ENCODE measurements around the gene SCGB1C1. TPM values are rescaled to one million over a fixed set of nuclear protein-coding genes. Genes with fewer than 3 reads are reported as not detected.

SCGB1C1 gene
- polyA plus RNA-seq, 3 donors from 2014 or later = not detected

DNA sequence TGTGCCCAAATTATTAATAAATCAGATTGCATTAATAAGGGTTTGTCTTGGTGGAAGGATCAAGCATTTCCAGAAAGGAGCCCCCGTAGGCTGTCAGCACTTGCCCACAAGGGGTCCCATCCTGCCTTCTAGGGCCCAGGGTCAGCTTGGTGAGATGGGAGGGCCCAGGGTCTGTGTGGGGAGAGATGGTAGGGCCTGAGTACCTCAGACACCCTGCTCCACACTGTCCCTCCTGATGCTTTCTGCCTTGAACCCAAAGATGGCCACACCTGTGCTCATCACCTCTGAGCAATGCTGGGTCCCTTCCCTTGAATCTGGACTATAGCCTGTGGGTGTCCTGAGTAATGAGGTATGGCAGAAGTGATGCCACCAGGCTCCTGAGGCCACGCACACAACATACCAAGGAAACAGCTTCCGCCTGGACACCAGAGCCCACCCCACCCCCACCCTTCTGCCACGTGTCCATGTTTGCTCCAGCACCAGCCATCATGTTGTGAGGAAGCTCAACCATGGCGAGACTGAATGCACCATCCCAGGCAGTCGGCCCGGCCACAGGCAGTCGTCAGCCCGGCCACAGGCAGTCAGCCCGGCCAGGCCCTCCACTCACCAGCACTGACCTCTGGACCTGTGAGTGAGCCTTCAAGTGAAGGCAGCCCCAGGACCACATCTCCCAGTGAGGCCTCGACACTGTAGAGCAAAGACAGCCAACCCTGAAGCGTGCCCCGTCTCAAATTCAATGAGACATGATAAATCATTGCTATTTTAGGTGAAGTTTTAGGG, 7.5 kb downstream of the SCGB1C1 start:
- no peak overlapping the region for H3K4me3 Mint-ChIP-seq
- no peak overlapping the region for H3K27ac Mint-ChIP-seq
- peaks cover 0 to 8% (median 0%) of the 10 kb centered on the region in 3 donors for H3K36me3 Mint-ChIP-seq
- peaks cover 21% of the 10 kb centered on the region in 2 donors for H3K4me1 Mint-ChIP-seq
- H3K9me3 Mint-ChIP-seq = no peaks in the 10 kb centered on the region
- peaks cover 0 to 3% (median 1%) of the 10 kb centered on the region in 3 donors for H3K27me3 Mint-ChIP-seq (ENCODE audit: low read depth in 3 of 3)
- no peak for DNase-seq

- no peaks in the 10 kb centered on the region for H3K9me3 Mint-ChIP-seq
- H3K36me3 Mint-ChIP-seq = peaks cover 0 to 8% (median 0%) of the 10 kb centered on the region in 3 donors
- peak overlapping the region in 2 of 6 donors; percentile 13 to 58 for H3K27ac Mint-ChIP-seq
- no peak overlapping the region for H3K4me3 Mint-ChIP-seq
- peaks cover 3 to 10% (median 6%) of the 10 kb centered on the region in 3 donors for H3K27me3 Mint-ChIP-seq (ENCODE audit: low read depth in 3 of 3)
- no peak for DNase-seq
- H3K4me1 Mint-ChIP-seq = peaks cover 34 to 35% of the 10 kb centered on the region in 2 donors
Measured at GRCh38 chr11:201966-202365, 9.1 kb downstream of the SCGB1C1 start.

DNA sequence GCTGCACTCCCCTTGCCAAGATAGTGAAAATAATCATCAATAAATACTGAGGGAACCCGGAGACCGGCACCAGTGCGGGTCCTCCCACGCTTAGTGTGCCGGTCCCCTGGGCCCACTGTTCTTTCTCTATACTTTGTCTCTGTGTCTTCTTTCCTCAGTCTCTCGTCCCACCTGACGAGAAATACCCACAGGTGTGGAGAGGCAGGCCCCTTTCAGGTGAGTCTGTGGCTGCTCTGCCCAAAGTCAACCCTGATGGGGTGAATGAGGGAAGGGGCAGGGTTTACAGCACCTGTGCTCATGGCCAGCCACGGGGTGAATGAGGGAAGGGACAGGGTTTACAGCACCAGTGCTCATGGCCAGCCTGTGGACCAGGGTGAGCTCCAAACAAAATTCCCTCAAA, 9.6 kb downstream of the SCGB1C1 start:
- H3K27me3 Mint-ChIP-seq (ENCODE audit: low read depth in 3 of 3) = peaks cover 7 to 15% (median 10%) of the 10 kb centered on the region in 3 donors
- peak overlapping the region in 4 of 6 donors; percentile 13 to 73 (median 45) for H3K27ac Mint-ChIP-seq
- no peak overlapping the region for H3K4me3 Mint-ChIP-seq
- H3K9me3 Mint-ChIP-seq = no peaks in the 10 kb centered on the region
- H3K36me3 Mint-ChIP-seq = peaks cover 0 to 8% (median 0%) of the 10 kb centered on the region in 3 donors
- peaks cover 37 to 39% of the 10 kb centered on the region in 2 donors for H3K4me1 Mint-ChIP-seq
- no peak for DNase-seq

DNA sequence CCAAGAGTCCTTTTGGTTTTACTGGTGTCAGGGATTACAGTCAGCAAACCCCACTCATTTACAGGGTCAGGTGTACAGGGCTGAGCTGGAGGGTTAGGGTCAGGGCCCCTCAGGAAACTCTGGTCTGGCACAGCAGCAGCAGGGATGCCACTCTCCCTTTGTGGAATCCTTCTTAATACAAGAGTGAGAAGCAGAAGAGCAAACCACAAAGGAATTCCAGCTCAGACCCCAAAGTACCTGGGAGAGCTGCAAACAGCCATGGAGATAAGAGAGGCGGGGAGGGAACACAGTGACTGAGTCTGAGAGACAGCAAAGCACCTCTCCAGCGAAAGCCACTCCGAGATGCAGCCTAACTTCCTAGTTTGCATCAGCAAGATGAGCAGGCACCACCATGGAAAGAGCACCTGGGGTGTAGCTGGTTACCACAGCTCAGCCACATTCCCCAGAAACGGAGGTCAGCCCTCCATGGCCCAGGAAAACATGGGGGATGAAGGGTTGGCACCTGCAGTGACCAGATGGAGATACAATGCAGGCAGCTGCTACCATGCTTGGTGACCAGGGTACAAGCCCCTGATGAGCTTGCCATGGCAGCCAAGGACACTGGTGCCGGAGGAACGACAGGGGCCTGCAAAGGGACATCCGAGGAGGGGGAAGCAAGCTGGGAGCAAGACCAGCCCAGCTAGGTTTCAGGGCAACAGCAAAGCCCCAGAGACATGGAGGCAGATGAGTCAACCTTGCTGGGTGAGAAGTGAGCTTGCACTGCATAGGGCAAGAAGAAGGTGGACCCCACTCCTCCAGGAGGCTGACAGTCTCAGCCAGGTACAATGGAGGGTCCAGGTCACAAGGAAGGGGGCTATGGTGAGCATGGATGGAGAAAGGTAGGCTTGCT, 10.4 kb downstream of the SCGB1C1 start:
- H3K27me3 Mint-ChIP-seq (ENCODE audit: low read depth in 3 of 3) = peaks cover 15 to 22% (median 18%) of the 10 kb centered on the region in 3 donors
- H3K27ac Mint-ChIP-seq = peak overlapping the region in 2 of 6 donors; percentile 32 to 79
- peaks cover 41 to 46% of the 10 kb centered on the region in 2 donors for H3K4me1 Mint-ChIP-seq
- H3K4me3 Mint-ChIP-seq = no peak overlapping the region
- no peaks in the 10 kb centered on the region for H3K9me3 Mint-ChIP-seq
- peaks cover 0 to 8% (median 0%) of the 10 kb centered on the region in 3 donors for H3K36me3 Mint-ChIP-seq
- DNase-seq = no peak

DNA sequence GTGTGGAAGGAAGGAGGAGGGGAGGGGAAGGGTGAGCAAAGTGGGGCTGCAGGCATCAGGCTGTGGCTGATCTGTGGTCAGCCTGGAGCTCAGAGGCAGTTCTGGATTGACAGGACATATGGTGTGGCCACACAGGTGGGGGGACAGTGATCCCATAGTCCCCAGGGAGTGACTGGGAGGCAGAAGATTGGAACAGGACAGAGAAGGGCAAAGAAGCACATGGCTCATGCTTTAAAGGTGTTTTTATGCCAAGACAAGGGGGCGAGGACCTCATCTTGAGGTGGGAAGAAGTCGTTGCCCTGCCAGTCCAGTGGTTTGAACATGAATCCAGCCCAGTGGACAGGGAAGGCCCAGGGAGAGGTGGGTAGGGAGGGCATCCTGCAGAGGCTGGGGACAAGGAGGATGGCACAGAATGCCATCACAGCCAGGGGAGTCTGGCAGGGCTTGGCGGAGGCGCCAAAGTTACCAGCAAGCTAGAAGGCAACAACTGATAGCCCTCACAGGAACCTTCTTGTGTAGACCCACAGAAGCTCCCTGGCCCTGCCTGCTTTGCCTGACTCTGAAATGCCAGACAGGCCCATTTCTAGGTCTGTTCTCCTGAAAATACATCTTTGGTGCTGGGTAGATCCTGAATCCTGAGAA, 11.2 kb downstream of the SCGB1C1 start:
- Mint-ChIP-seq H3K27me3 (ENCODE audit: low read depth in 3 of 3) (peaks cover 17 to 26% (median 21%) of the 10 kb centered on the region in 3 donors), H3K4me1 (peaks cover 41 to 49% of the 10 kb centered on the region in 2 donors), H3K36me3 (peaks cover 0 to 8% (median 0%) of the 10 kb centered on the region in 3 donors), H3K9me3 (no peaks in the 10 kb centered on the region), H3K27ac (peak overlapping the region in 5 of 6 donors; percentile 39 to 79 (median 56)), H3K4me3 (peak overlapping the region in 2 of 5 donors; percentile 18 to 57)
- DNase-seq = no peak

- H3K27ac Mint-ChIP-seq = peak overlapping the region in 2 of 6 donors; percentile 39 to 45
- no peak for DNase-seq
- H3K4me1 Mint-ChIP-seq = peaks cover 41 to 49% of the 10 kb centered on the region in 2 donors
- no peak overlapping the region for H3K4me3 Mint-ChIP-seq
- peaks cover 17 to 26% (median 21%) of the 10 kb centered on the region in 3 donors for H3K27me3 Mint-ChIP-seq (ENCODE audit: low read depth in 3 of 3)
- H3K36me3 Mint-ChIP-seq = peaks cover 0 to 8% (median 0%) of the 10 kb centered on the region in 3 donors
- H3K9me3 Mint-ChIP-seq = no peaks in the 10 kb centered on the region
Measured at GRCh38 chr11:204587-205109, 11.8 kb downstream of the SCGB1C1 start.

DNA sequence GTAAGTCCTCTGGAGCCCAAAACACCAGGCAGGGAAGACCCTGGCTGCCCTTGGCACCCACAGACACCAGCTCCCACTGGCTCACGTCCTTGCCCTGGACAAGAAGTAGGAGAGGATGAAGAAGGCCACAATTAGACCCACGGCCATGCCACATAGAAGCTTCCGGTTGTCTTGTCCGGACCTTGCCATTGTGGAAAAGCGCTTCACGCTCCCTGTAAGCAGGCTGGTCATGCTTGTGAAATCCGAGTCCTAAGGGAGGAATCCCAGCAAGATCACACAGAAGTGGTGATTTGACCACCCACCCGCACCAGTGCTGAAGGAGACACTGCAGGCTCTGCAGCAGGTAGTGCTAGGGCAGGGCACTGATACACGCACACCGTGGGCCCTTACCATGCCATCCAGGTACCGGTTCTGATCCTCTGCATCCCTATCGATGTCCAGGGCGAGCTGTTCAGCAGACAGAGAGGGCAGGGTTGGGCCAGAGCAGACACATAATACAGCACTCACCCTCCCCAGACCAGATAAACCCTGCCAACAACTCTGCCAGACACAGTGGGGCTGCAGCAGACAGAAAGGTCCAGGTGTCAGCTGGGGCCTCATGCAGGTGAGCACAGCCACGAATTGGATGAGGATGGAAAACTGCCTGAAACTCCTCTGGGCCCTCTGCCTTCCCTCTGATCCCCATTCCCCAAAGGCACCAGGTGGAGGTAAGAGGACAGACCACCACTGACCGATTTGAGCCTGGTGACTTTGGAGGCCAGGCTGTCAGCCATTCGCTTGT, 12.5 kb downstream of the SCGB1C1 start:
- peak overlapping the region in 3 of 6 donors; percentile 76 to 97 (median 91) for H3K27ac Mint-ChIP-seq
- H3K27me3 Mint-ChIP-seq (ENCODE audit: low read depth in 3 of 3) = peaks cover 17 to 26% (median 21%) of the 10 kb centered on the region in 3 donors
- H3K4me3 Mint-ChIP-seq = peak overlapping the region; percentile 10 to 99 (median 93)
- H3K9me3 Mint-ChIP-seq = no peaks in the 10 kb centered on the region
- peaks cover 0 to 11% (median 0%) of the 10 kb centered on the region in 3 donors for H3K36me3 Mint-ChIP-seq
- H3K4me1 Mint-ChIP-seq = peaks cover 41 to 55% of the 10 kb centered on the region in 2 donors
- no peak for DNase-seq

DNA sequence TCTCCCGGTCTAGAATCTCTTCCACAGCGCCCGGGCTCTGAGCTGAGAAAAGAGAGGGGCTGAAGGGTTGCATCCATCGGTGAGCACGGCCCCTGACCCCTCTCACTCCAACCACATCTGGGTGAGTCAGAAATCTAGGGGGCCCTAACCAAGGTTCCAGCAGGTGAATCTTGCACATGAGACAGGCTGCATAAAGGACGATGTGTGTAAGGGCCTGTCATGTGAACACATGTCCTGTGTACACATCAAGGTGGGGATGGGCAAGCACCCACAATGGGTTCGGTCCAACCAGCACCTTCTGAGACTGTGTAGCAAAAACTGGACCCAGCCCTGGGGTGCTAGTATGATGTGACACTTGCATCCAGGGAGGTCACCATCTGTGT, 13.1 kb downstream of the SCGB1C1 start:
- Mint-ChIP-seq H3K27me3 (ENCODE audit: low read depth in 3 of 3) (peaks cover 17 to 26% (median 21%) of the 10 kb centered on the region in 3 donors), H3K4me3 (peak overlapping the region; percentile 93 to 99 (median 97)), H3K36me3 (peaks cover 0 to 11% (median 0%) of the 10 kb centered on the region in 3 donors), H3K4me1 (peaks cover 41 to 56% of the 10 kb centered on the region in 2 donors), H3K9me3 (no peaks in the 10 kb centered on the region), H3K27ac (peak overlapping the region; percentile 91 to 100 (median 98))
- no peak for DNase-seq

DNA sequence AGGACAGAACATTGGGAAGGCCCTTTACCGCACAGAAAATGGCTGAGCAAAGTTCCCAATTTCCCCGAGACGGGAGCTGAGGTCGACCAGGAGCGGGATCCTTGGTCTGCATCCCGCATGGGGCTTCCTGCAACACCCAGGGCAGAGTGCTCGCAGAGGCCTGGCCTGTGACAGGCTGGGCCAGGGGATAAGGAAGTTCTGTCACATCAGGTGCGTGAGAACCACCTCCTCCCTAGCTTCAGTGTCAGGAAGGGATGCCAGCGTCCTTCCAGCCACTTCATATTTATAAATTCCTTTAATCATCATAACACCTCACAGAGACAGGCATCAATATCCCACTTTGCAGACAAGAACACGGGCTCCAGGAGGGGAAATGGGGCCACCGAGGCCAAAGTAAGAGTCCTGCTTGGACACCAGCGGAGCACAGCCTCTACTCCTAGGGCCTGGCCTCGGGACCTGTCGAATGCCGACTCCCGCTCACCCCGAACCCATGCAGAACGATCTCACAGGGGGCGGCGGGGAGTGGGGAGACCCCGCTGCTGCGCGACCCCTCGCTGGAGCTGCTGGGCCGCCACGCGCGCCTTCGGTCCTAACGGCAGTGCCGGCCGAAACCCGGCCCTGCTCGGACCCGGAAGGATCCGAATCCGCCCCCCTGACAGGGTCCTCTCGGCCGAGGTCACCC, 13.8 kb downstream of the SCGB1C1 start:
- H3K27ac Mint-ChIP-seq = peak overlapping the region; percentile 91 to 100 (median 98)
- H3K4me1 Mint-ChIP-seq = peaks cover 47 to 61% of the 10 kb centered on the region in 2 donors
- no peaks in the 10 kb centered on the region for H3K9me3 Mint-ChIP-seq
- peaks cover 17 to 28% (median 21%) of the 10 kb centered on the region in 3 donors for H3K27me3 Mint-ChIP-seq (ENCODE audit: low read depth in 3 of 3)
- no peak for DNase-seq
- H3K36me3 Mint-ChIP-seq = peaks cover 3 to 16% (median 3%) of the 10 kb centered on the region in 3 donors
- peak overlapping the region; percentile 93 to 99 (median 97) for H3K4me3 Mint-ChIP-seq

GRCh38 chr11:207208-207862, 14.5 kb downstream of the SCGB1C1 start, which contains the start of the genes BET1L and RIC8A:
BET1L (minus strand) TSS chr11:207399; CDS start chr11:207321, 78 bp downstream.
RIC8A (plus strand) TSS chr11:207708; CDS start chr11:208855, 1,147 bp downstream.
- H3K27ac Mint-ChIP-seq = peak within 1 kb of the TSS; percentile 98 to 100 (median 99)
- H3K4me1 Mint-ChIP-seq = peaks cover 47 to 57% of the 10 kb centered on the region in 2 donors
- peak; percentile 97 to 99 (median 98) for DNase-seq
- H3K4me3 Mint-ChIP-seq = peak within 1 kb of the TSS; percentile 93 to 99 (median 97)
- H3K9me3 Mint-ChIP-seq = no peaks in the 10 kb centered on the region
- H3K27me3 Mint-ChIP-seq (ENCODE audit: low read depth in 3 of 3) = peaks cover 17 to 29% (median 21%) of the 10 kb centered on the region in 3 donors
- H3K36me3 Mint-ChIP-seq = peaks cover 3 to 16% (median 3%) of the 10 kb centered on the region in 3 donors

- H3K27me3 Mint-ChIP-seq (ENCODE audit: low read depth in 3 of 3) = peaks cover 17 to 27% (median 21%) of the 10 kb centered on the region in 3 donors
- H3K9me3 Mint-ChIP-seq = no peaks in the 10 kb centered on the region
- peak overlapping the region; percentile 98 to 100 (median 99) for H3K27ac Mint-ChIP-seq
- peak overlapping the region; percentile 93 to 99 (median 94) for H3K4me3 Mint-ChIP-seq
- H3K36me3 Mint-ChIP-seq = peaks cover 3 to 16% (median 3%) of the 10 kb centered on the region in 3 donors
- no peak for DNase-seq
- peaks cover 46 to 54% of the 10 kb centered on the region in 2 donors for H3K4me1 Mint-ChIP-seq
Measured at GRCh38 chr11:207863-208180, 14.9 kb downstream of the SCGB1C1 start.
